IMR-90 (cell line): ENCODE data around the gene SPDYE16.
"Not testable (repeated sequence)": the region's sequence is repeated elsewhere in the genome, so short reads cannot be mapped to it uniquely, and the experiment has no call there.

Experiments used
- BHLHE40 ChIP-seq: fragments of 150-350 bp; IDR thresholded peaks from 2 replicates; pipeline ENCODE4 v1.6.1; 2016; ENCODE audit warnings: mild to moderate bottlenecking, low read depth, low read length
- CEBPB ChIP-seq: IDR thresholded peaks from 2 replicates; pipeline ENCODE4 v1.6.1; 2012; ENCODE audit warnings: low read depth, low read length, improper control_type of control experiment
- CTCF ChIP-seq: conservative IDR thresholded peaks from 2 replicates; pipeline ENCODE4 v1.5.1; 2012; ENCODE audit warnings: mild to moderate bottlenecking, low read depth, low read length, improper control_type of control experiment
- MAZ ChIP-seq: IDR thresholded peaks from 2 replicates; pipeline ENCODE4 v1.6.1; 2012; ENCODE audit warnings: low read depth, mild to moderate bottlenecking, low read length, improper control_type of control experiment, moderate library complexity, borderline replicate concordance
- POLR2A ChIP-seq: IDR thresholded peaks from 2 replicates; pipeline ENCODE4 v1.6.1; 2012; ENCODE audit warnings: mild to moderate bottlenecking, low read depth, low read length
- RAD21 ChIP-seq: IDR thresholded peaks from 2 replicates; pipeline ENCODE4 v1.6.1; 2012; ENCODE audit warnings: low read length, improper control_type of control experiment
- RCOR1 ChIP-seq: IDR thresholded peaks from 2 replicates; pipeline ENCODE4 v1.6.1; 2012; ENCODE audit warnings: mild to moderate bottlenecking, low read length, improper control_type of control experiment; ENCODE audit not compliant: insufficient replicate concordance
- USF2 ChIP-seq: fragments of 150-350 bp; IDR thresholded peaks from 2 replicates; pipeline ENCODE4 v1.6.1; 2017; ENCODE audit warnings: mild to moderate bottlenecking, antibody characterized with exemption, low read length, low read depth

DNA sequence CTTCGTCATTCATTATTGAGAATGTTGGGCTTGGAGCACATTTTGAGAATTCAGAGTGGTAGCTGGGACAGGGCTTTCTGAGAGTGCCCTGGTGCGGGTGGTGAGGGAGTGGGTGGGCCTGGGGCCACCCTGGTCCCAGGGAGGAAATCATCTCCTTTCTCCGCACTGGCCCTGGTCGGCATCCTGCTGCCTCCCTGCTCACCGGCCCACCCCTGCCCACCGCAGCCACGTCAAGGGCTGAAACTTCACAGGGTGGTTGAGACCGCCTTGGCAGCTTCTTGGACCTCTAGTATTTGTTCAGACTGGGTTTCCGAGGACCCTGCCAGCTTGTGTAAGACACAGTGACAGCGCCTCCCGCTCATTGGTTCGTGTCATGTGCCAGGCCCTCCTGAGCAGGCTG, 58.6 kb downstream of the SPDYE16 start:
- TF ChIP-seq CTCF, POLR2A, MAZ, RAD21, CEBPB, USF2, RCOR1, BHLHE40: not testable (repeated sequence)
